ENCODE measurements around the gene BET1. TPM values are rescaled to one million over a fixed set of nuclear protein-coding genes. Genes with fewer than 3 reads are reported as not detected.

BET1 gene
- total RNA-seq, 1 experiment from 2014 or later: 54.4 TPM

DNA sequence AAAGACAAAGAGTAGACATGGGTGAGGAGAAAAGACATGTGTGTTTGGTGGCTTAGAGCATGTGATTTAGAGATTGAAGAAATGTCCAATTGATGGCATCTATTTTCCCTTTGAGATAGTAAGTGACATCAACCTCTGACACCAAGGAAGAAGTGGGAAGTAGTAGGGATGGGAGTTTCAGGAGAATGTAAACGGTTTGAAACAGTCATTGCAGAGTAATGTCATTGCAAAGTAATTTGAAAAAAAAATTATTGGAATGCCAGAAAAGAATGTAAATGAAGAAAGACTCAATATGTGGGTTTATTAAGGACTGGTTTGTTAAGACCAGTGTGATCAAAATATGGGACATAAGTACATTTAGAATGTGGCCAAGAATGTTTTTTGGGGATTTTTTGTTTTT is 56.0 kb downstream of the BET1 start:
- TF ChIP-seq, protein P1, sequence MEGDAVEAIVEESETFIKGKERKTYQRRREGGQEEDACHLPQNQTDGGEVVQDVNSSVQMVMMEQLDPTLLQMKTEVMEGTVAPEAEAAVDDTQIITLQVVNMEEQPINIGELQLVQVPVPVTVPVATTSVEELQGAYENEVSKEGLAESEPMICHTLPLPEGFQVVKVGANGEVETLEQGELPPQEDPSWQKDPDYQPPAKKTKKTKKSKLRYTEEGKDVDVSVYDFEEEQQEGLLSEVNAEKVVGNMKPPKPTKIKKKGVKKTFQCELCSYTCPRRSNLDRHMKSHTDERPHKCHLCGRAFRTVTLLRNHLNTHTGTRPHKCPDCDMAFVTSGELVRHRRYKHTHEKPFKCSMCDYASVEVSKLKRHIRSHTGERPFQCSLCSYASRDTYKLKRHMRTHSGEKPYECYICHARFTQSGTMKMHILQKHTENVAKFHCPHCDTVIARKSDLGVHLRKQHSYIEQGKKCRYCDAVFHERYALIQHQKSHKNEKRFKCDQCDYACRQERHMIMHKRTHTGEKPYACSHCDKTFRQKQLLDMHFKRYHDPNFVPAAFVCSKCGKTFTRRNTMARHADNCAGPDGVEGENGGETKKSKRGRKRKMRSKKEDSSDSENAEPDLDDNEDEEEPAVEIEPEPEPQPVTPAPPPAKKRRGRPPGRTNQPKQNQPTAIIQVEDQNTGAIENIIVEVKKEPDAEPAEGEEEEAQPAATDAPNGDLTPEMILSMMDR (IDR thresholded peaks at IDR 0.05; ENCODE audit: unreplicated experiment): no peak
- H3K9me3 Mint-ChIP-seq (ENCODE audit: unreplicated experiment): no peaks in the 10 kb centered on the region
- no peak overlapping the region for H3K4me3 Mint-ChIP-seq (ENCODE audit: unreplicated experiment)
- H3K27me3 Mint-ChIP-seq (ENCODE audit: insufficient read depth, unreplicated experiment): no peaks in the 10 kb centered on the region
- ChIA-PET CTCF (no interaction called here), POLR2A (interaction anchor here (0.7 kb wide), 2 partner anchors 143 to 350 kb away, joined by 3 read pairs; no protein-coding TSS in a partner anchor)
- no peaks in the 10 kb centered on the region for H3K4me1 Mint-ChIP-seq (ENCODE audit: insufficient read depth, unreplicated experiment)
- peak overlapping the region; percentile 58 for H3K27ac Mint-ChIP-seq (ENCODE audit: low read depth, unreplicated experiment)
- no peaks in the 10 kb centered on the region for H3K36me3 Mint-ChIP-seq (ENCODE audit: insufficient read depth, unreplicated experiment)
- DNase-seq (ENCODE audit: unreplicated experiment): no peak
- intact Hi-C loops (cut with micrococcal nuclease): no loop called here
- BruUV-seq (replicated peaks): no TSS peak

DNA sequence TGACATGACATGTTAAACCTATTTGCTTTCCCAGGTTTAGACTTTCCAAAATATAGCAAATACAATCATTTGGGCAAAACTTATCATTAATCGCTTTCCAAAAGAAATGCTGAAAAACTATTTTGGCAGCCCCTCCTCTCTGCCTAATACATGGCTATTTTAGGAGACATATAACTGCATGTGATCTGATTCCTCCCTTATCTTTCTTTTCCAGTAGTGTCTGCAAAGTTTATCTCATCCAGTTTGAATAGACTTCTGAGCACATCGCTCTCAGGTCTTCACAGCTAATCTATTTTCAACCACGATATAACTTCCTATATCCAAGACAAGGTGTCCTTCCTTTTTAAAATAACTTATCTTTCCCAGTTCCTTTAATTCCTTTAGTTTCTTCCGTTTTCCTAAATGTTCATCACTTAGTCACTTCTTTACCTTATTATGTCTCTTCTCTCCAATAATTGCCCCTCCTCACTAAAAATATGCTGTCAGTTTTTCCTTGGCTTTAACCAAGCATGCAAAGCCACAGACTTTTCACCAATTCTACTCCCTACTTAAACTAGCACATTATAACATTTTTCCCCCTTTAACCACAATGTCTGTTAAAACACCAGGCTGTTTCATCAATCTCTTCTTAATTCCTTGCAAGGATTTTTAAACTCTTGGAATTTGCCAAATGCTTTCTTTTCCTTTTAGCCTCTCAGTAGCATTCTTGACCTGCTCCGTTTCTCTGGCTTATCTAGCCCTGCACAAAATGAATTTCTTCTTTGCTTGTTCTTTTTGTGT is 58.2 kb downstream of the BET1 start:
- no peaks in the 10 kb centered on the region for H3K36me3 Mint-ChIP-seq (ENCODE audit: insufficient read depth, unreplicated experiment)
- ChIA-PET CTCF (no interaction called here), POLR2A (interaction anchor here (1.2 kb wide), 1 partner anchor 19 kb away, joined by 3 read pairs; no protein-coding TSS in a partner anchor)
- no TSS peak for BruUV-seq (replicated peaks)
- H3K9me3 Mint-ChIP-seq (ENCODE audit: unreplicated experiment): no peaks in the 10 kb centered on the region
- H3K27me3 Mint-ChIP-seq (ENCODE audit: insufficient read depth, unreplicated experiment): no peaks in the 10 kb centered on the region
- H3K4me1 Mint-ChIP-seq (ENCODE audit: insufficient read depth, unreplicated experiment): no peaks in the 10 kb centered on the region
- H3K4me3 Mint-ChIP-seq (ENCODE audit: unreplicated experiment): no peak overlapping the region
- TF ChIP-seq, protein P1 (IDR thresholded peaks at IDR 0.05; ENCODE audit: unreplicated experiment): no peak
- intact Hi-C loops (cut with micrococcal nuclease): no loop called here
- H3K27ac Mint-ChIP-seq (ENCODE audit: low read depth, unreplicated experiment): no peak overlapping the region
- DNase-seq (ENCODE audit: unreplicated experiment): no peak

GRCh38 chr7:93945083-93945482 is 59.1 kb downstream of the BET1 start:
- intact Hi-C loops (cut with micrococcal nuclease): no loop called here
- CTCF ChIA-PET: interaction anchor here (0.6 kb wide), 1 partner anchor 683 kb away, joined by 3 read pairs; no protein-coding TSS in a partner anchor
- POLR2A ChIA-PET: no interaction called here

DNA sequence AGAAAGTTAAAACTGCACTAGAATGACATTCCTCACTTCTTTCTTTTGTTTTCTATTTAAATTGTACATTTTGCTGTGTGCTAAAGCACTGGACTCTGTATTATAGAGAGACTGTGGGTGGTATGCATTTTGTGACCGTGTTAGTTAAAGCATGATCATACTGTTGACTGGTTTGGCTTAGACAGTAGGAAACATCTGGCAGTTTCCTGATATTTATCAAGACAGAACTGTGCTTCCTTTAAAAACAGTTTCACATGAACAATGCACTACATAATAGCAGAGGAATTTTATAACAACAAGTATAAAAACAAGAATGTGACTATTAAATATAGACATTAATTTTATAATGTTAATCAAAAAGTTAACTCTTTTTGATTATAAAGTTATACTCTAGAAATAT is 59.5 kb downstream of the BET1 start:
- Mint-ChIP-seq H3K27ac (ENCODE audit: low read depth, unreplicated experiment) (no peak overlapping the region), H3K4me3 (ENCODE audit: unreplicated experiment) (no peak overlapping the region), H3K9me3 (ENCODE audit: unreplicated experiment) (no peaks in the 10 kb centered on the region), H3K36me3 (ENCODE audit: insufficient read depth, unreplicated experiment) (no peaks in the 10 kb centered on the region), H3K27me3 (ENCODE audit: insufficient read depth, unreplicated experiment) (no peaks in the 10 kb centered on the region), H3K4me1 (ENCODE audit: insufficient read depth, unreplicated experiment) (no peaks in the 10 kb centered on the region)
- BruUV-seq (replicated peaks): no TSS peak
- intact Hi-C loops (cut with micrococcal nuclease): no loop called here
- POLR2A ChIA-PET: no interaction called here
- no peak for DNase-seq (ENCODE audit: unreplicated experiment)
- CTCF ChIA-PET: interaction anchor here (0.6 kb wide), 2 partner anchors 13 to 683 kb away, joined by 3 read pairs; no protein-coding TSS in a partner anchor
- TF ChIP-seq, protein P1 (IDR thresholded peaks at IDR 0.05; ENCODE audit: unreplicated experiment): no peak

More at GRCh38 chr7:93945083-93945482, 59.1 kb downstream of the BET1 start:
- Mint-ChIP-seq H3K4me1 (ENCODE audit: insufficient read depth, unreplicated experiment) (no peaks in the 10 kb centered on the region), H3K9me3 (ENCODE audit: unreplicated experiment) (no peaks in the 10 kb centered on the region), H3K27me3 (ENCODE audit: insufficient read depth, unreplicated experiment) (no peaks in the 10 kb centered on the region), H3K4me3 (ENCODE audit: unreplicated experiment) (no peak overlapping the region), H3K36me3 (ENCODE audit: insufficient read depth, unreplicated experiment) (no peaks in the 10 kb centered on the region), H3K27ac (ENCODE audit: low read depth, unreplicated experiment) (no peak overlapping the region)
- TF ChIP-seq, protein P1 (IDR thresholded peaks at IDR 0.05; ENCODE audit: unreplicated experiment): no peak
- BruUV-seq (replicated peaks): no TSS peak
- DNase-seq (ENCODE audit: unreplicated experiment): no peak

All from MCF 10A (cell line).